Calu3 (cell line): ENCODE data around the gene RRAS2. TPM values are rescaled to one million over a fixed set of nuclear protein-coding genes. Genes with fewer than 3 reads are reported as not detected.

ENCODE experiments used
- BruUV-seq: library from RNA; stranded (reverse); fragments of 400-500 nt; replicated peaks from 2 replicates; lab custom pipeline; 2021; lab: Mats Ljungman, UMichigan
- CTCF ChIA-PET: fragments of 300-600 bp; sonication (Branson Sonifier 250); formaldehyde crosslinking; loops from one replicate; lab custom pipeline; 2022; ENCODE audit warnings: antibody characterized with exemption; lab: Charles Lee
- DNase-seq: peaks from one replicate; pipeline ENCODE4 v3.0.0; 2022
- H3K27ac Mint-ChIP-seq: one replicate; pipeline ENCODE4 v1.8.0; 2022; ENCODE audit warnings: mixed read lengths; ENCODE audit not compliant: unreplicated experiment
- H3K27me3 Mint-ChIP-seq: one replicate; pipeline ENCODE4 v1.8.0; 2022; ENCODE audit warnings: mixed read lengths; ENCODE audit not compliant: unreplicated experiment
- H3K36me3 Mint-ChIP-seq: one replicate; pipeline ENCODE4 v1.8.0; 2022; ENCODE audit warnings: mild to moderate bottlenecking, moderate library complexity, mixed read lengths; ENCODE audit not compliant: insufficient read depth, unreplicated experiment
- H3K4me1 Mint-ChIP-seq: one replicate; pipeline ENCODE4 v1.8.0; 2022; ENCODE audit warnings: mild to moderate bottlenecking, low read depth, mixed read lengths; ENCODE audit not compliant: unreplicated experiment
- H3K4me3 Mint-ChIP-seq: one replicate; pipeline ENCODE4 v1.8.0; 2022; ENCODE audit warnings: mild to moderate bottlenecking, low read depth, moderate library complexity, mixed read lengths; ENCODE audit not compliant: unreplicated experiment
- H3K9me3 Mint-ChIP-seq: one replicate; pipeline ENCODE4 v1.8.0; 2022; ENCODE audit warnings: low read depth, mixed read lengths; ENCODE audit not compliant: unreplicated experiment
- CTCF ChIP-seq: fragments of 200-600 bp; IDR thresholded peaks from one replicate; pipeline ENCODE4 v1.8.0; 2022; ENCODE audit warnings: antibody characterized with exemption; ENCODE audit not compliant: unreplicated experiment
- intact Hi-C: fragments of 100-400 bp; cut with micrococcal nuclease; formaldehyde crosslinking; loops from one replicate; pipeline ENCODE4 v1.10.0; 2022; ENCODE audit not compliant: unreplicated experiment
- total RNA-seq: library from RNA; stranded (reverse); gene quantifications from 2 replicates; pipeline ENCODE4 v1.2.3, GENCODE V29; 2022

RRAS2 gene
- total RNA-seq, 1 experiment from 2014 or later, result 42.8 TPM

- CTCF ChIA-PET, result interaction anchor here (0.6 kb wide), 1 partner anchor 120 kb away, joined by 3 read pairs; no protein-coding TSS in a partner anchor
- no TSS peak for BruUV-seq
- no peak for DNase-seq
- Mint-ChIP-seq H3K9me3 (peaks cover 9% of the 10 kb centered on the region), H3K4me3 (no peak overlapping the region), H3K27ac (no peak overlapping the region), H3K36me3 (no peaks in the 10 kb centered on the region), H3K27me3 (no peaks in the 10 kb centered on the region), H3K4me1 (peaks cover 25% of the 10 kb centered on the region)
- intact Hi-C loops, result no loop called here
- no peak for TF ChIP-seq CTCF
Measured at GRCh38 chr11:14334893-14335292, 24.1 kb downstream of the RRAS2 start.

- Mint-ChIP-seq H3K4me1 (peaks cover 25% of the 10 kb centered on the region), H3K27me3 (no peaks in the 10 kb centered on the region), H3K4me3 (no peak overlapping the region), H3K9me3 (peaks cover 9% of the 10 kb centered on the region), H3K36me3 (no peaks in the 10 kb centered on the region), H3K27ac (no peak overlapping the region)
- no peak for TF ChIP-seq CTCF
- intact Hi-C loops, result no loop called here
- no TSS peak for BruUV-seq
- CTCF ChIA-PET, result interaction anchor here (0.6 kb wide), 1 partner anchor 121 kb away, joined by 3 read pairs; no protein-coding TSS in a partner anchor
- no peak for DNase-seq
Measured at GRCh38 chr11:14334192-14334591, 24.8 kb downstream of the RRAS2 start.

- Mint-ChIP-seq H3K4me1 (peaks cover 18% of the 10 kb centered on the region), H3K9me3 (peaks cover 7% of the 10 kb centered on the region), H3K36me3 (no peaks in the 10 kb centered on the region), H3K27me3 (no peaks in the 10 kb centered on the region), H3K27ac (no peak overlapping the region), H3K4me3 (no peak overlapping the region)
- no peak for TF ChIP-seq CTCF
- intact Hi-C loops, result no loop called here
- BruUV-seq, result no TSS peak
- CTCF ChIA-PET, result no interaction called here
- DNase-seq, result no peak
Measured at GRCh38 chr11:14331476-14332136, 27.4 kb downstream of the RRAS2 start.

GRCh38 chr11:14330881-14331280 is 28.1 kb downstream of the RRAS2 start:
- H3K4me1 Mint-ChIP-seq, result peaks cover 10% of the 10 kb centered on the region
- H3K36me3 Mint-ChIP-seq, result no peaks in the 10 kb centered on the region
- H3K4me3 Mint-ChIP-seq, result no peak overlapping the region
- H3K9me3 Mint-ChIP-seq, result peaks cover 1% of the 10 kb centered on the region
- no peaks in the 10 kb centered on the region for H3K27me3 Mint-ChIP-seq
- DNase-seq, result no peak
- intact Hi-C loops, result no loop called here
- TF ChIP-seq CTCF, result no peak
- BruUV-seq, result no TSS peak
- CTCF ChIA-PET, result no interaction called here
- H3K27ac Mint-ChIP-seq, result no peak overlapping the region
